Gastroesophageal sphincter (tissue), 4 donors: ENCODE measurements around the gene CRIM1. TPM values are rescaled to one million over a fixed set of nuclear protein-coding genes. Genes with fewer than 3 reads are reported as not detected.

Experiments
- ATAC-seq: fragments of 150-250 bp; one replicate; pipeline ENCODE4 v1.9.1; 2016; ENCODE audit warnings: mild to moderate bottlenecking, moderate library complexity
- H3K27ac ChIP-seq, 4 donors: fragments of 200-600 bp; sonication (generic) in 3 of 4; 1 replicate in 3 of 4; 2 replicates in 1 of 4; pipeline ENCODE4 v1.5.1; 2016 to 2019
- H3K27me3 ChIP-seq: fragments of 200-600 bp; sonication (generic); one replicate; pipeline ENCODE4 v1.5.1; 2019
- H3K36me3 ChIP-seq, 2 donors: fragments of 200-600 bp; sonication (generic); one replicate each; pipeline ENCODE4 v1.5.1; 2019; ENCODE audit warnings: control low read depth in 1 of 2
- H3K4me1 ChIP-seq, 3 donors: fragments of 200-600 bp; sonication (generic); 1 replicate in 2 of 3; 2 replicates in 1 of 3; pipeline ENCODE4 v1.5.1; 2016 to 2019; ENCODE audit warnings: control low read depth in 2 of 3
- H3K4me3 ChIP-seq, 2 donors: fragments of 200-600 bp; sonication (generic); one replicate each; pipeline ENCODE4 v1.5.1; 2019; ENCODE audit warnings: mild to moderate bottlenecking in 1 of 2, moderate library complexity in 1 of 2
- H3K9me3 ChIP-seq, 3 donors: fragments of 200-600 bp; sonication (generic); one replicate each; pipeline ENCODE4 v1.5.1; 2017 to 2019; ENCODE audit warnings: control low read depth in 2 of 3
- EP300 ChIP-seq: sonication (generic); formaldehyde crosslinking; IDR thresholded peaks from one replicate; pipeline ENCODE4 v1.6.1; 2017; ENCODE audit warnings: antibody characterized with exemption, mild to moderate bottlenecking
- POLR2A ChIP-seq, 2 donors: fragments of 450-650 bp; IDR thresholded peaks; one replicate each; pipeline ENCODE4 v1.6.1; 2017; ENCODE audit warnings: antibody characterized with exemption in 2 of 2, mild to moderate bottlenecking in 2 of 2, moderate library complexity in 1 of 2
- POLR2AphosphoS5 ChIP-seq: sonication (generic); formaldehyde crosslinking; IDR thresholded peaks from one replicate; pipeline ENCODE4 v1.6.1; 2017; ENCODE audit warnings: antibody characterized with exemption
- WGBS, 2 donors: methylation state at CpG; one replicate each; pipeline ENCODE4 v1.1.5; 2018; ENCODE audit warnings: low coverage in 1 of 2; 5-methylcytosine and 5-hydroxymethylcytosine counted together
- total RNA-seq, 4 donors: library from RNA; depleted of rRNA; stranded (reverse); fragments of >200 nt; gene quantifications; one replicate each; pipeline ENCODE4 v1.1.0, GENCODE V29; 2016
- TF ChIP-seq, protein P1 (sequence below), 4 experiments: fragments of 200-600 bp in 2 of 4; fragments of 450-650 bp in 2 of 4; sonication (generic) in 1 of 4; IDR thresholded peaks; one replicate each; pipeline ENCODE4 v1.5.1; 2017 to 2019; ENCODE audit warnings: antibody characterized with exemption in 4 of 4, mild to moderate bottlenecking in 2 of 4, moderate library complexity in 2 of 4

CRIM1 gene
- total RNA-seq, 4 donors from 2014 or later = 150 to 342 (median 203) TPM

GRCh38 chr2:36509075-36509474, 153.5 kb downstream of the CRIM1 start:
- no peaks in the 10 kb centered on the region for H3K4me1 ChIP-seq
- TF ChIP-seq EP300 (no peak), POLR2AphosphoS5 (no peak), POLR2A (IDR thresholded peaks at IDR 0.05) (no peak)
- TF ChIP-seq, protein P1, sequence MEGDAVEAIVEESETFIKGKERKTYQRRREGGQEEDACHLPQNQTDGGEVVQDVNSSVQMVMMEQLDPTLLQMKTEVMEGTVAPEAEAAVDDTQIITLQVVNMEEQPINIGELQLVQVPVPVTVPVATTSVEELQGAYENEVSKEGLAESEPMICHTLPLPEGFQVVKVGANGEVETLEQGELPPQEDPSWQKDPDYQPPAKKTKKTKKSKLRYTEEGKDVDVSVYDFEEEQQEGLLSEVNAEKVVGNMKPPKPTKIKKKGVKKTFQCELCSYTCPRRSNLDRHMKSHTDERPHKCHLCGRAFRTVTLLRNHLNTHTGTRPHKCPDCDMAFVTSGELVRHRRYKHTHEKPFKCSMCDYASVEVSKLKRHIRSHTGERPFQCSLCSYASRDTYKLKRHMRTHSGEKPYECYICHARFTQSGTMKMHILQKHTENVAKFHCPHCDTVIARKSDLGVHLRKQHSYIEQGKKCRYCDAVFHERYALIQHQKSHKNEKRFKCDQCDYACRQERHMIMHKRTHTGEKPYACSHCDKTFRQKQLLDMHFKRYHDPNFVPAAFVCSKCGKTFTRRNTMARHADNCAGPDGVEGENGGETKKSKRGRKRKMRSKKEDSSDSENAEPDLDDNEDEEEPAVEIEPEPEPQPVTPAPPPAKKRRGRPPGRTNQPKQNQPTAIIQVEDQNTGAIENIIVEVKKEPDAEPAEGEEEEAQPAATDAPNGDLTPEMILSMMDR (IDR thresholded peaks at IDR 0.05) = no peak
- no peak overlapping the region for H3K27ac ChIP-seq
- no peaks in the 10 kb centered on the region for H3K9me3 ChIP-seq
- peaks cover 0 to 73% of the 10 kb centered on the region in 2 donors for H3K36me3 ChIP-seq
- no peak for ATAC-seq
- WGBS, 2 donors = 89 to 93% methylated on average over 4 to 6 of the region's 6 CpGs
- no peak overlapping the region for H3K4me3 ChIP-seq
- H3K27me3 ChIP-seq = no peaks in the 10 kb centered on the region

DNA sequence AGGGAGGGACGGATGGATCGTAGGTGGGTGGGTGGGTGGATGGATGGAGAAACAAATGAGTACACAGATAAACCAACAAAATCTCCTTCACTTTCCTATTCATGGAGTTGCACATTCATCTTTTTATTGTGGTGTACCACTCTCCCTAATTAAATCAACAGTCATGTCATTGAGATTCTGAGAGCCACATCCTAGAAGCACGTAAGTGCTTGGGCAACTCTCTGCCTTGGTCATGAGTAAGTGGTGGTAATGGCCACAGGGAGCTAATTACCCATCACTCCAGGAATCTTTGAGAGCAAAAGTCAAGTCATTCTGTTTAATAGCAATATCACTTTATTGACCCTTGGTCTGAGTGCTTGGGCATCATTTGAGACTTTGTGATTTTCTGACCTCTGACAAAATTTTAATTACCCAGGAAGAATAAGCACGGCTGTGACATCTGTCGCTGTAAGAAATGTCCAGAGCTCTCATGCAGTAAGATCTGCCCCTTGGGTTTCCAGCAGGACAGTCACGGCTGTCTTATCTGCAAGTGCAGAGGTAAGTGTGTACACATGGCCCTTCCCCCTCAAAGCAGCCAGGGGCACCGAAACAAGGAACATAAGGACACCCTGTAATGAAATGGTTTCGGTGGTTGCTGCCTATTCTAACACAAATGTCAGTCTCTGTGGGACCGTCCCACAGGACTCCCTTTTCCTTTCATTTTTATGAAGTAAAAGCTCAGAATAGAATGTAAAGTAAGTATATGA, 156.5 kb downstream of the CRIM1 start:
- WGBS, 2 donors = 86 to 100% methylated on average over 2 to 8 of the region's 9 CpGs
- Histone ChIP-seq H3K27me3 (no peaks in the 10 kb centered on the region), H3K4me1 (no peaks in the 10 kb centered on the region), H3K27ac (no peak overlapping the region), H3K9me3 (no peaks in the 10 kb centered on the region), H3K36me3 (peaks cover 4 to 80% of the 10 kb centered on the region in 2 donors), H3K4me3 (no peak overlapping the region)
- TF ChIP-seq POLR2A (IDR thresholded peaks at IDR 0.05) (no peak), POLR2AphosphoS5 (no peak), EP300 (no peak)
- TF ChIP-seq, protein P1 (IDR thresholded peaks at IDR 0.05) = no peak
- ATAC-seq = no peak

GRCh38 chr2:36512705-36513104, 157.1 kb downstream of the CRIM1 start:
- WGBS, 2 donors = 79% methylated on average over 3 of the region's 3 CpGs; no CpG with 5 or more reads in 1 of the 2 donors
- Histone ChIP-seq H3K4me1 (no peaks in the 10 kb centered on the region), H3K27ac (no peak overlapping the region), H3K36me3 (peaks cover 4 to 87% of the 10 kb centered on the region in 2 donors), H3K27me3 (no peaks in the 10 kb centered on the region), H3K4me3 (no peak overlapping the region), H3K9me3 (no peaks in the 10 kb centered on the region)
- no peak for ATAC-seq
- TF ChIP-seq POLR2A (IDR thresholded peaks at IDR 0.05) = no peak
- TF ChIP-seq, protein P1 (IDR thresholded peaks at IDR 0.05) = no peak
- TF ChIP-seq EP300 = no peak

GRCh38 chr2:36513661-36514060, 158.1 kb downstream of the CRIM1 start:
- Histone ChIP-seq H3K36me3 (peaks cover 4 to 96% of the 10 kb centered on the region in 2 donors), H3K4me1 (no peaks in the 10 kb centered on the region), H3K4me3 (no peak overlapping the region), H3K27me3 (no peaks in the 10 kb centered on the region), H3K27ac (no peak overlapping the region), H3K9me3 (no peaks in the 10 kb centered on the region)
- no peak for TF ChIP-seq POLR2AphosphoS5
- no peak for TF ChIP-seq POLR2A (IDR thresholded peaks at IDR 0.05)
- no peak for TF ChIP-seq EP300
- TF ChIP-seq, protein P1 (IDR thresholded peaks at IDR 0.05) = no peak
- WGBS, 2 donors = no CpG with 5 or more reads among the region's 2 CpGs
- no peak for ATAC-seq

DNA sequence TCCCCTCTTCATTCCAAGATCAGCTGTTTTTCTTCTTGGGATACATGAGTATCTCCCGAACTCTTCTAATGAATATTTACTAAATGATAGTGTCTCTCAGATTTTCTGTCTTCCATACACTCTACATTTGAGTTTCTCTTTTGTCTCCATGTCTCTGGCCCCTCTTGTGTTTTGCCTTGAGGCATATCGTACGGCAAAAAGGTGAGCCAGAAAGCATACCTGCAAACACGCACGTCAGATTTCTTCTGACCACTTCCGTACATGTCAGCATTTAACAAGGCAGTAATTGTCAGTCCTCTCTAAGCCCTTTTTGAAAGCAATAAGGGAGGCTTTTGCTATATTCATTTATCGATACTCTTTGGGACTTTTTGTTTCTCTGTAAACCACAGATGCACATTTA, 160.0 kb downstream of the CRIM1 start:
- H3K27ac ChIP-seq = no peak overlapping the region
- WGBS, 2 donors = 91 to 100% methylated on average over 6 to 7 of the region's 7 CpGs
- no peak for ATAC-seq
- H3K4me3 ChIP-seq = no peak overlapping the region
- TF ChIP-seq EP300 = no peak
- TF ChIP-seq, protein P1 (IDR thresholded peaks at IDR 0.05) = no peak
- no peaks in the 10 kb centered on the region for H3K27me3 ChIP-seq
- H3K9me3 ChIP-seq = no peaks in the 10 kb centered on the region
- no peaks in the 10 kb centered on the region for H3K4me1 ChIP-seq
- peaks cover 7 to 99% of the 10 kb centered on the region in 2 donors for H3K36me3 ChIP-seq
